ENCODE data around the gene PODXL2. TPM values are rescaled to one million over a fixed set of nuclear protein-coding genes. Genes with fewer than 3 reads are reported as not detected.

PODXL2 gene
- total RNA-seq, 1 donor from 2014 or later, result 10.3 TPM

- no peaks in the 10 kb centered on the region for H3K9me3 Mint-ChIP-seq
- H3K4me3 Mint-ChIP-seq, result no peak overlapping the region
- H3K27me3 Mint-ChIP-seq (ENCODE audit: insufficient read depth), result no peaks in the 10 kb centered on the region
These were observed 59.7 kb downstream of the PODXL2 start for GRCh38 chr3:127688416-127689265.

DNA sequence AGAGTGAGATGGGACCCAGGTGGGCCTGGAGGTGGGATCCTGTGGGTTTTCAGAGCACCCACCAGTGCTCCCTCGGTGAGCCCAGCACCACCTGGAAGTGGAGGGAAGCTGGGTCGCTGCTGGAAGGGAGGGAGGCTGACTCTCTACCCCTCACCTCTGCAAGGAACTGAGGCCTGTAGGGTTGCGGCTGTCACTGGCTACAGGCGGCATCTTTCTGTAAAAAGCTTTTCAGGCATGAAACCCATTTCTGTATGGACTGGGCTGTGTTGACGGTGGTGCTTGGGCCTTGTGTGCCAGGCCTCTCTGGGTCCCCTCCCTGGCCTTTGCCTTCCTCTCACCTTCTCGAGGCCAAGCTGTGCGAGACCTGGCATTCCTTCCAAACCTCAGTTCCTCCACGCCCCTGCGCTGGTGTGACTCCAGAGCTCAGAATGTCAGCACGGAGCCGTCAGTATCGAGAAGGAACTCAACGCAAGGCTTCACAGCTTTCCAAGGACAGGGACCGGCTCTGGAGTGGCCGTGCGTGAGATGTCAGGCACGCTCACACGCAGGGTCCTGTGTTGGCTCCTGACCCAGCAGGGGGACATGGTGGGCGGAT, 60.4 kb downstream of the PODXL2 start:
- intact Hi-C loops (cut with micrococcal nuclease), result no loop called here
- H3K27ac Mint-ChIP-seq, result no peak overlapping the region
- H3K27me3 Mint-ChIP-seq (ENCODE audit: insufficient read depth), result no peaks in the 10 kb centered on the region
- no peak overlapping the region for H3K4me3 Mint-ChIP-seq
- no peaks in the 10 kb centered on the region for H3K4me1 Mint-ChIP-seq (ENCODE audit: low read depth)
- no peaks in the 10 kb centered on the region for H3K9me3 Mint-ChIP-seq
- no peaks in the 10 kb centered on the region for H3K36me3 Mint-ChIP-seq (ENCODE audit: low read depth)
- DNase-seq (ENCODE audit: low spot score), result no peak

More at GRCh38 chr3:127688416-127689265, 59.7 kb downstream of the PODXL2 start:
- peaks cover 4% of the 10 kb centered on the region for H3K4me1 Mint-ChIP-seq (ENCODE audit: low read depth)
- no peaks in the 10 kb centered on the region for H3K36me3 Mint-ChIP-seq (ENCODE audit: low read depth)
- DNase-seq (ENCODE audit: low spot score), result no peak
- intact Hi-C loops (cut with micrococcal nuclease), result no loop called here
- no peak overlapping the region for H3K27ac Mint-ChIP-seq

- no peaks in the 10 kb centered on the region for H3K9me3 Mint-ChIP-seq
- no peaks in the 10 kb centered on the region for H3K27me3 Mint-ChIP-seq (ENCODE audit: insufficient read depth)
- no peaks in the 10 kb centered on the region for H3K36me3 Mint-ChIP-seq (ENCODE audit: low read depth)
- H3K4me3 Mint-ChIP-seq, result no peak overlapping the region
- no peak for DNase-seq (ENCODE audit: low spot score)
- intact Hi-C loops (cut with micrococcal nuclease), result loop anchor here (2.0 kb wide), 1 partner anchor 281 kb away; no protein-coding TSS in a partner anchor
- H3K27ac Mint-ChIP-seq, result no peak overlapping the region
- H3K4me1 Mint-ChIP-seq (ENCODE audit: low read depth), result no peaks in the 10 kb centered on the region
These were observed 61.1 kb downstream of the PODXL2 start for GRCh38 chr3:127690106-127690505.

- H3K27me3 Mint-ChIP-seq (ENCODE audit: insufficient read depth), result no peaks in the 10 kb centered on the region
- no peak for DNase-seq (ENCODE audit: low spot score)
- intact Hi-C loops (cut with micrococcal nuclease), result loop anchor here (2.0 kb wide), 1 partner anchor 280 kb away; no protein-coding TSS in a partner anchor
- H3K9me3 Mint-ChIP-seq, result no peaks in the 10 kb centered on the region
- H3K4me3 Mint-ChIP-seq, result no peak overlapping the region
- no peak overlapping the region for H3K27ac Mint-ChIP-seq
- H3K4me1 Mint-ChIP-seq (ENCODE audit: low read depth), result no peaks in the 10 kb centered on the region
- no peaks in the 10 kb centered on the region for H3K36me3 Mint-ChIP-seq (ENCODE audit: low read depth)
These were observed 62.0 kb downstream of the PODXL2 start for GRCh38 chr3:127690823-127691452.

- intact Hi-C loops (cut with micrococcal nuclease), result loop anchor here (2.0 kb wide), 1 partner anchor 279 kb away; no protein-coding TSS in a partner anchor
- Mint-ChIP-seq H3K9me3 (no peaks in the 10 kb centered on the region), H3K27ac (no peak overlapping the region)
These were observed 62.5 kb downstream of the PODXL2 start for GRCh38 chr3:127691489-127691888.

GRCh38 chr3:127691974-127692373, 63.0 kb downstream of the PODXL2 start:
- Mint-ChIP-seq H3K4me3 (no peak overlapping the region), H3K27ac (no peak overlapping the region), H3K4me1 (ENCODE audit: low read depth) (no peaks in the 10 kb centered on the region), H3K27me3 (ENCODE audit: insufficient read depth) (peaks cover 2% of the 10 kb centered on the region), H3K36me3 (ENCODE audit: low read depth) (no peaks in the 10 kb centered on the region), H3K9me3 (no peaks in the 10 kb centered on the region)
- intact Hi-C loops (cut with micrococcal nuclease), result loop anchor here (2.0 kb wide), 1 partner anchor 279 kb away; no protein-coding TSS in a partner anchor
- no peak for DNase-seq (ENCODE audit: low spot score)

More at GRCh38 chr3:127691489-127691888, 62.5 kb downstream of the PODXL2 start:
- H3K36me3 Mint-ChIP-seq (ENCODE audit: low read depth), result no peaks in the 10 kb centered on the region
- peaks cover 2% of the 10 kb centered on the region for H3K27me3 Mint-ChIP-seq (ENCODE audit: insufficient read depth)
- no peak for DNase-seq (ENCODE audit: low spot score)
- no peaks in the 10 kb centered on the region for H3K4me1 Mint-ChIP-seq (ENCODE audit: low read depth)
- H3K4me3 Mint-ChIP-seq, result no peak overlapping the region

- intact Hi-C loops (cut with micrococcal nuclease), result no loop called here
- no peak overlapping the region for H3K4me3 Mint-ChIP-seq
- no peak overlapping the region for H3K27ac Mint-ChIP-seq
- no peaks in the 10 kb centered on the region for H3K4me1 Mint-ChIP-seq (ENCODE audit: low read depth)
- H3K9me3 Mint-ChIP-seq, result no peaks in the 10 kb centered on the region
- no peaks in the 10 kb centered on the region for H3K36me3 Mint-ChIP-seq (ENCODE audit: low read depth)
- H3K27me3 Mint-ChIP-seq (ENCODE audit: insufficient read depth), result peaks cover 2% of the 10 kb centered on the region
- no peak for DNase-seq (ENCODE audit: low spot score)
These were observed 63.7 kb downstream of the PODXL2 start for GRCh38 chr3:127692501-127693335.

GRCh38 chr3:127693336-127693843, 64.4 kb downstream of the PODXL2 start:
- intact Hi-C loops (cut with micrococcal nuclease), result no loop called here
- Mint-ChIP-seq H3K4me3 (no peak overlapping the region), H3K9me3 (no peaks in the 10 kb centered on the region), H3K27me3 (ENCODE audit: insufficient read depth) (peaks cover 2% of the 10 kb centered on the region), H3K36me3 (ENCODE audit: low read depth) (no peaks in the 10 kb centered on the region), H3K27ac (peak overlapping the region; percentile 58), H3K4me1 (ENCODE audit: low read depth) (no peaks in the 10 kb centered on the region)
- DNase-seq (ENCODE audit: low spot score), result no peak

DNA sequence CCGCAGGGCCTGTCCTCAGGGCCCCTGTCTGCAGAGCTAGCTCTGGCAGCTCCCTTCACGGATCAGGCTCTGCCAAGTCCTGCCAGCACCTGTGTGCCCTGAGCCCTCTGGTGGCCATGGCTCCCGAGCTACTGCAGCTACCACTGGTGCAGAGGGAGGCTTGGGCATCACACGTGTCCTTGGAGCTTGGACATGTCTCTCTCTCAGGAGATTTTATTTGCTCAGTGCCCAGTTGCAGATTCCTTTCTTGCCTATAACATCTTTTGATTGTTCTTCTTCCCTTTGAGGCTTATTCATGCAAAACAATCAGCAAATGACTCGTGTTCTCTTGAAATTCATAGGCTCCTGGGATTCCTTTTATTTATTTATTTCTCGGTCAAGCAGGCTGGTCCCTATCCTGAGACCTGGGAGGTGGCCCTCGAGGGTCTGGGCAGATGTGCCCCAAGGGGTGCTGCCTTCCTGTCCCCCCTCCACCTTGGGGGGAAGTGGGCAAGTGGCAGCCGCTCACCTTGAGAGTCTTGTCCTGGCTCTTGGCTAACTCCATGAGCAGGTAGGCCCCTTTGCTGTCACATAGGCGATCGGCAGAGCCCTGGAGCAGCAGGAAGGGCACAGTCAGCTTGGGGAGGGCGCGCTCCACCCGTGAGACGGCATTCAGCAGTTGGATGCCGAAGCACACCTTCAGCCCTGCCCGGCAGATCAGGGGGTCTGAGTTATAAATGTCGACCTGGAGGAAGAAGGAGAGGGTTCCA, 65.7 kb downstream of the PODXL2 start:
- no peak overlapping the region for H3K4me3 Mint-ChIP-seq
- DNase-seq (ENCODE audit: low spot score), result no peak

DNA sequence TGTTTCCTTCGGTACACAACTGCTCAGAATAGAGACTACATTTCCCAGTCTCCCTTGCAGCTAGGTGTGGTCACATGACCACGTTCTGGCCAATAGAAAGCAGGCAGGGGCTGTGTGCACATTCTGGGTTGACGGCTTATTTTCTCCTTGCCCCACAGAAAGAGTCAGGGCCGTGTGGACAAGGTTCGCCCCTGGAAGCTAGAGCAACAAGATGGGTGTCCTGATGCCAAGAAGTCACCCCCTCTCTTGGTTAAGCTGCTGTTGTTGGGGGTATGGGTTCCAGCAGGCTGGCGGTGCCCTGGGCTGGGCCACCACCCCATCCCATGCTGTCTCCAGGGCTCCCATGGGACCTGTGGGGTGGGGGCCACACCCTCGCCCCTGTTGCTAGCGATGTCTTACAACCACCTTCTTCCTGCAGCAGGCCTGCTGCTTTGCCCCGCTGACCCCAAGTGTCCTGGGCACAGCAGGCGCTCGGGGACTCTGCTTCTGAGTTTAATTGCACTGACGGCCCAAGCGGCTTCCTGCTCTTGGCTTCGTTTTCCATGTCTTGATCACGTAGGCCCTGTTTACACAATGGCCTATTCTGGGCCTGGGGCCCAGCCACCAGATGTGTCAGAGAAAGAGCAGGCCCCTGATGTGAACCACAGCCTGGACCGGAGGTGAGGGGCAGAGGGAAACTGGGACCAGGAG, 68.7 kb downstream of the PODXL2 start:
- Mint-ChIP-seq H3K4me3 (no peak overlapping the region), H3K9me3 (no peaks in the 10 kb centered on the region), H3K36me3 (ENCODE audit: low read depth) (no peaks in the 10 kb centered on the region), H3K27me3 (ENCODE audit: insufficient read depth) (peaks cover 4% of the 10 kb centered on the region), H3K4me1 (ENCODE audit: low read depth) (no peaks in the 10 kb centered on the region), H3K27ac (no peak overlapping the region)
- intact Hi-C loops (cut with micrococcal nuclease), result loop anchor here (1.0 to 5.0 kb wide), 4 partner anchors 25 to 425 kb away; partner anchors contain the start of genes ABTB1, RUVBL1 and TPRA1
- peak; percentile 38 for DNase-seq (ENCODE audit: low spot score)

More for the DNA sequence above, 65.7 kb downstream of the PODXL2 start:
- H3K9me3 Mint-ChIP-seq, result no peaks in the 10 kb centered on the region
- H3K4me1 Mint-ChIP-seq (ENCODE audit: low read depth), result no peaks in the 10 kb centered on the region
- H3K27ac Mint-ChIP-seq, result no peak overlapping the region
- no peaks in the 10 kb centered on the region for H3K36me3 Mint-ChIP-seq (ENCODE audit: low read depth)
- H3K27me3 Mint-ChIP-seq (ENCODE audit: insufficient read depth), result peaks cover 4% of the 10 kb centered on the region
- intact Hi-C loops (cut with micrococcal nuclease), result loop anchor here (1.0 to 5.0 kb wide), 4 partner anchors 42 to 428 kb away; partner anchors contain the start of gene RUVBL1

DNA sequence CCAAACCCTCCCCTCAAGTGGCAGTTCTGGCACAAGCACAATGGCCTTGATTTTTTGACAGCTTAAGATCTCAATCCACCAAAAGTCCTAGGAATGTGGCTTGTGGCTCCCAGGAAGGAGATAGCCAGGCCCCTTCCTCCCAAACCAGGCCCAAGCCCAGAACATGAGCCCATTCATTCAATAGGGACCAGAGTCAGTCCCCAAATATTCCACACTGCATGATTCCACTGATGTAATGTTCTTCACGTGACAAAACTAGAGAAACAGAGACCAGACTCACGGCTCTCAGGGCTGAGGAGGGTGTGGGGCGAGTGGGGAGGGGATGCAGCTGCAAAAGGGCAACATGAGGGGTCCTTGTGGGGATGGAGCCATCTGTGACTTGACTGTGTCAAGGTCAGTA, 69.3 kb downstream of the PODXL2 start:
- H3K27ac Mint-ChIP-seq, result no peak overlapping the region
- H3K27me3 Mint-ChIP-seq (ENCODE audit: insufficient read depth), result peaks cover 4% of the 10 kb centered on the region
- no peaks in the 10 kb centered on the region for H3K9me3 Mint-ChIP-seq
- H3K36me3 Mint-ChIP-seq (ENCODE audit: low read depth), result no peaks in the 10 kb centered on the region
- DNase-seq (ENCODE audit: low spot score), result no peak
- H3K4me1 Mint-ChIP-seq (ENCODE audit: low read depth), result no peaks in the 10 kb centered on the region
- H3K4me3 Mint-ChIP-seq, result no peak overlapping the region
- intact Hi-C loops (cut with micrococcal nuclease), result loop anchor here (5.0 kb wide), 2 partner anchors 134 to 424 kb away; partner anchors contain the start of gene RUVBL1
